Stimulated activated CD4-positive, alpha-beta T cell treated with anti-CD3 and anti-CD28 coated beads, Interleukin-12 subunit alpha, Interleukin-12 subunit beta, amount 100 ng/mL, for 48 hours (primary cell): ENCODE results near the gene OR10G7.
"Not testable (repeated sequence)": the region's sequence is repeated elsewhere in the genome, so short reads cannot be mapped to it uniquely, and the experiment has no call there.

Source experiments
- DNase-seq, 3 donors: peaks; one replicate each; pipeline ENCODE4 v3.0.0-alpha.2; 2020; ENCODE audit warnings: low read depth in 2 of 3, low spot score in 1 of 3

Gene OR10G7

DNA sequence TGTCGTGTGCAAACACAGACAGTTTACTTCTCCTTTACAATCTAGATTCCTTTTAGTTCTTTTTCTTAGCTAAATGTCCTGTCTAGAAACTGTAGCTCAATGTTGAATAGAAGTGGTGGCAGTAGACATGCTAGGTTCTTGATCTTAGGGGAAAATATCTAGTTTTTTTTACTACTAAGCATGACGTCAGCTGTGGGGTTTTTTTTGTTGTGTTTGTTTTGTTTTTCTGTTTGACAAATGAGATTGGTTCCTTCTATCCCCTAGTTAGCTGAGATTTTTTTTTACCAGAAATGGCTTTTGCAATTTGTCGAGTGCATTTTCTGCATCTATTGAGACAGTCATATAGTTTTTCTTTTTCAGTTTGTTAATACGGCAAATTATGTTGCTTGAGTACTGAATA lies 2.3 kb upstream of the OR10G7 start:
- DNase-seq, result no peak

DNA sequence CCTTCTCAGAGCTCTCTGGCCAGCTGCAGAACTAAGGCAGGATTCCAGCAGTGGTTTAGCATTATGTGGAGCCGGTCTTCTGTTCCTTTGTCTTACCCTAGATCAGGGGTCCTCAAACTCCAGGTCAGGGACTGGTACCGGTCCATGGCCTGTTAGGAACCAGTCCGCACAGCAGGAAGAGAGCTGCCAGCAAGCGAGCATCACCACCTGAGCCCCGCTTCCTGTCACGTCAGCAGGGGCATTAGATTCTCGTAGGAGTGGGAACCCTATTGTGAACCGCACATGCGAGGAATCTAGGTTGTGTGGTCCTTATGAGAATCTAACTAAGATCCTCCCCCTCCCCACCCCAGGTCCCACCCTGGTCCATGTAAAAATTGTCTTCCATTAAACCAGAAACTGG lies 1.6 kb downstream of the OR10G7 start:
- no peak for DNase-seq

GRCh38 chr11:124036666-124037065 lies 4.5 kb downstream of the OR10G7 start:
- DNase-seq, result no peak

- DNase-seq, result no peak
Measured at GRCh38 chr11:124026498-124026897, 14.6 kb downstream of the OR10G7 start, which contains the start of gene OR10G8. Gene OR10G8, plus strand, starts transcription at chr11:124026798. Its CDS starts 2,825 bp downstream, at chr11:124029623.

DNA sequence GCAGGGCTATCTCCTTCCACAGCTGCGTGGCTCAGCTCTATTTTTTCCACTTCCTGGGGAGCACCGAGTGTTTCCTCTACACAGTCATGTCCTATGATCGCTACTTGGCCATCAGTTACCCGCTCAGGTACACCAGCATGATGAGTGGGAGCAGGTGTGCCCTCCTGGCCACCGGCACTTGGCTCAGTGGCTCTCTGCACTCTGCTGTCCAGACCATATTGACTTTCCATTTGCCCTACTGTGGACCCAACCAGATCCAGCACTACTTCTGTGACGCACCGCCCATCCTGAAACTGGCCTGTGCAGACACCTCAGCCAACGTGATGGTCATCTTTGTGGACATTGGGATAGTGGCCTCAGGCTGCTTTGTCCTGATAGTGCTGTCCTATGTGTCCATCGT lies 25.3 kb downstream of the OR10G7 start:
- DNase-seq, result not testable (repeated sequence)

DNA sequence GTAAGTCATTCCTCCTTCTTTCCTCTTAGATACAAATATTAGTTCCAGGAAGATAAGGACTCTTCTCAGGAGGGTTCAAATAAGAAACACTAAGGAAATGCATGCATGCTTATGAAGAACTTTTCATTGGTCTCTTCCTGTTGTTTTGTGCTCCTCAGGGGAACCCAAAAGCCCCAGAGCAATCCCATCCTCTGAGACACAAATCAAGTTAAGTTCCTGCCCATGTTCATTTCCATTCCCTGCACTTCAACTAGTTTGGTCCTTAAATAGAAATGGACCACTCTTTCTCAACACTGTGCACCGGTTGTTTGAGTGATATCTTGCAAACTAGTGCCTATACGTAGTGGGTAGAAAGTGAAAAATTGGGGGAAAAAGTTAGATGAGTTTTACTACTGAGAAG lies 28.4 kb downstream of the OR10G7 start, which contains the start of gene OR10G4:
Gene OR10G4, plus strand, starts transcription at position 301 of the 400 bp plus-strand sequence. CDS start 2,578 bp downstream, outside the sequence.
- no peak for DNase-seq

DNA sequence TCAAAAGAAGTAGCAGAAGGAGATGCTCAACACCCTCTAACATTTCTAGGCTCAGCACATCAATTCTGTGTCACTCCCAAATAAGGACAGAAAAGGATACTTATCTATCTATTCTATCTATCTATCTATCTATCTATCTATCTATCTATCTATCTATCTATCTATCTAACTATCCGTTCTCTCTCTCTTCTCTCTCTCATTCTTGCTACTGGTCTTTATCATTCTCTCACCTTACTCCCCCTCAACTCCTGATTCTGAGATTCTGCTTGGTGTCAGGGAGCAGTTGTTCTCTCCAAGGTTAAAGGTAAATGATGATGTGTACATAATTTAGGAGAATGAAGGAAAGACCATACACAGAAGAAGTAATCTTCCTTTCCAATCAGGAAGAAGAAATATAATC lies 46.0 kb downstream of the OR10G7 start, which contains the start of gene OR10G6:
Gene OR10G6, minus strand, starts transcription at position 43 of the 400 bp plus-strand sequence. Its CDS starts 0 bp downstream, at position 43.
- no peak for DNase-seq
